H9 (cell line): Measurements from ENCODE around the gene SMTN. TPM values are rescaled to one million over a fixed set of nuclear protein-coding genes. Genes with fewer than 3 reads are reported as not detected.
"Not testable (repeated sequence)": the region's sequence is repeated elsewhere in the genome, so short reads cannot be mapped to it uniquely, and the experiment has no call there.

Experiments used
- DNase-seq: peaks from one replicate; pipeline ENCODE4 v3.0.0-alpha.2; 2017
- H2AFZ ChIP-seq: one replicate; pipeline ENCODE4 v1.6.1; 2013; ENCODE audit warnings: mild to moderate bottlenecking, low read length, control low read depth, moderate library complexity
- H2AK5ac ChIP-seq: 2 replicates; pipeline ENCODE4 v1.6.1; 2013; ENCODE audit warnings: low read length, control low read depth, mixed read lengths; ENCODE audit not compliant: insufficient read length
- H2BK120ac ChIP-seq: one replicate; pipeline ENCODE4 v1.6.1; 2013; ENCODE audit warnings: low read depth, mild to moderate bottlenecking, low read length, control low read depth, inconsistent platforms; ENCODE audit not compliant: poor library complexity, severe bottlenecking
- H2BK12ac ChIP-seq: 2 replicates; pipeline ENCODE4 v1.6.1; 2013; ENCODE audit warnings: low read length, control low read depth, mixed read lengths, low read depth; ENCODE audit not compliant: insufficient read length
- H2BK15ac ChIP-seq: 2 replicates; pipeline ENCODE4 v1.6.1; 2013; ENCODE audit warnings: low read depth, low read length, control low read depth
- H2BK20ac ChIP-seq: one replicate; pipeline ENCODE4 v1.6.1; 2013; ENCODE audit warnings: low read depth, mild to moderate bottlenecking, low read length, control low read depth, inconsistent platforms; ENCODE audit not compliant: poor library complexity, severe bottlenecking
- H2BK5ac ChIP-seq: 2 replicates; pipeline ENCODE4 v1.6.1; 2013; ENCODE audit warnings: low read length, control low read depth, mixed read lengths; ENCODE audit not compliant: insufficient read length
- H3K14ac ChIP-seq: 2 replicates; pipeline ENCODE4 v1.6.1; 2013; ENCODE audit warnings: low read length, control low read depth; ENCODE audit not compliant: insufficient read depth
- H3K18ac ChIP-seq: 2 replicates; pipeline ENCODE4 v1.6.1; 2013; ENCODE audit warnings: low read depth, mild to moderate bottlenecking, mixed read lengths, low read length, control low read depth; ENCODE audit not compliant: insufficient read length
- H3K23ac ChIP-seq: 2 replicates; pipeline ENCODE4 v1.6.1; 2013; ENCODE audit warnings: low read length, control low read depth, mixed read lengths, low read depth; ENCODE audit not compliant: insufficient read length
- H3K23me2 ChIP-seq: 2 replicates; pipeline ENCODE4 v1.6.1; 2013; ENCODE audit warnings: low read depth, mild to moderate bottlenecking, mixed read lengths, low read length, control low read depth; ENCODE audit not compliant: insufficient read length, poor library complexity, severe bottlenecking
- H3K27ac ChIP-seq: 2 replicates; pipeline ENCODE4 v1.5.1; 2013; ENCODE audit warnings: low read length, control low read depth, mixed read lengths, low read depth; ENCODE audit not compliant: insufficient read length
- H3K27me3 ChIP-seq: 2 replicates; pipeline ENCODE4 v1.6.1; 2013; ENCODE audit warnings: low read length, control low read depth, inconsistent platforms; ENCODE audit not compliant: insufficient read depth
- H3K4ac ChIP-seq: 2 replicates; pipeline ENCODE4 v1.6.1; 2013; ENCODE audit warnings: low read depth, mild to moderate bottlenecking, control low read depth, inconsistent platforms, low read length, moderate library complexity
- H3K4me1 ChIP-seq: 2 replicates; pipeline ENCODE4 v1.6.1; 2013; ENCODE audit warnings: low read length, control low read depth, inconsistent platforms; ENCODE audit not compliant: insufficient read depth
- H3K4me2 ChIP-seq: 2 replicates; pipeline ENCODE4 v1.6.1; 2013; ENCODE audit warnings: low read length, control low read depth, mixed read lengths; ENCODE audit not compliant: insufficient read length, insufficient read depth
- H3K56ac ChIP-seq: 2 replicates; pipeline ENCODE4 v1.6.1; 2013; ENCODE audit warnings: low read depth, mild to moderate bottlenecking, mixed read lengths, low read length, control low read depth; ENCODE audit not compliant: insufficient read length
- H3K79me1 ChIP-seq: 2 replicates; pipeline ENCODE4 v1.6.1; 2013; ENCODE audit warnings: low read depth, mild to moderate bottlenecking, moderate library complexity, low read length, control low read depth, inconsistent platforms; ENCODE audit not compliant: insufficient read depth, poor library complexity, severe bottlenecking
- H3K79me2 ChIP-seq: 2 replicates; pipeline ENCODE4 v1.6.1; 2013; ENCODE audit warnings: low read length, control low read depth, inconsistent platforms; ENCODE audit not compliant: insufficient read depth
- H3K9ac ChIP-seq: 2 replicates; pipeline ENCODE4 v1.6.1; 2013; ENCODE audit warnings: low read length, control low read depth, mixed read lengths; ENCODE audit not compliant: insufficient read length; ENCODE audit errors: extremely low read depth
- H3K9me3 ChIP-seq: one replicate; pipeline ENCODE4 v1.6.1; 2013; ENCODE audit warnings: low read depth, low read length, inconsistent platforms; ENCODE audit not compliant: control insufficient read depth
- H3T11ph ChIP-seq: one replicate; pipeline ENCODE4 v1.6.1; 2013; ENCODE audit warnings: mild to moderate bottlenecking, low read length, control low read depth, inconsistent platforms
- H4K20me1 ChIP-seq: one replicate; pipeline ENCODE4 v1.6.1; 2013; ENCODE audit not compliant: control insufficient read depth, insufficient read length, insufficient read depth
- H4K5ac ChIP-seq: 2 replicates; pipeline ENCODE4 v1.6.1; 2013; ENCODE audit warnings: low read depth, mild to moderate bottlenecking, mixed read lengths, low read length, control low read depth; ENCODE audit not compliant: insufficient read length
- H4K8ac ChIP-seq: replicated peaks from 2 replicates; pipeline ENCODE4 v1.6.1; 2013; ENCODE audit warnings: low read length, control low read depth, mixed read lengths, low read depth; ENCODE audit not compliant: insufficient read length
- H4K91ac ChIP-seq: 2 replicates; pipeline ENCODE4 v1.6.1; 2013; ENCODE audit warnings: low read depth, mild to moderate bottlenecking, moderate library complexity, mixed read lengths, low read length, control low read depth; ENCODE audit not compliant: insufficient read length
- H3K27ac Mint-ChIP-seq, 3 experiments: 2 replicates in 2 of 3; 3 replicates in 1 of 3; pipeline ENCODE4 v1.8.0; 2020 to 2021; ENCODE audit warnings: mixed read lengths in 3 of 3, mild to moderate bottlenecking in 1 of 3, moderate library complexity in 1 of 3
- H3K27me3 Mint-ChIP-seq: 2 replicates; pipeline ENCODE4 v1.8.0; 2021; ENCODE audit warnings: low read depth, mild to moderate bottlenecking, moderate library complexity, mixed read lengths
- H3K36me3 Mint-ChIP-seq, 3 experiments: 2 replicates in 2 of 3; 3 replicates in 1 of 3; pipeline ENCODE4 v1.8.0; 2020 to 2021; ENCODE audit warnings: low read depth in 3 of 3, mixed read lengths in 3 of 3; ENCODE audit not compliant: insufficient read depth in 1 of 3
- H3K4me1 Mint-ChIP-seq, 2 experiments: 2 replicates each; pipeline ENCODE4 v1.8.0; 2020; ENCODE audit warnings: mixed read lengths in 2 of 2
- H3K4me3 Mint-ChIP-seq, 2 experiments: 2 replicates in 1 of 2; 3 replicates in 1 of 2; pipeline ENCODE4 v1.8.0; 2020 to 2021; ENCODE audit warnings: mild to moderate bottlenecking in 2 of 2, mixed read lengths in 2 of 2, moderate library complexity in 1 of 2
- H3K9me3 Mint-ChIP-seq, 2 experiments: 2 replicates in 1 of 2; 3 replicates in 1 of 2; pipeline ENCODE4 v1.8.0; 2020; ENCODE audit warnings: mild to moderate bottlenecking in 2 of 2, mixed read lengths in 2 of 2, moderate library complexity in 1 of 2
- CTCF ChIP-seq: fragments of 200-600 bp; sonication (generic); conservative IDR thresholded peaks from 3 replicates; pipeline ENCODE4 v1.8.0; 2021; ENCODE audit warnings: antibody characterized with exemption, mild to moderate bottlenecking
- WGBS: extraction: QIAGEN DNeasy Blood & Tissue Kit; methylation state at CpG from one replicate; pipeline ENCODE4 v1.1.7; 2013; ENCODE audit warnings: missing lambda C conversion rate, low lambda C conversion rate, mixed read lengths; ENCODE audit not compliant: insufficient read length; ENCODE audit errors: extremely low coverage; 5-methylcytosine and 5-hydroxymethylcytosine counted together
- total RNA-seq: library from RNA; stranded (reverse); gene quantifications from 2 replicates; pipeline ENCODE4 v1.2.1, GENCODE V29; 2021

SMTN gene
- total RNA-seq, 1 experiment from 2014 or later = 23.4 TPM

- no CpG with 5 or more reads among the region's 11 CpGs for WGBS
- no peak overlapping the region for H3T11ph ChIP-seq
- no peaks in the 10 kb centered on the region for H3K79me2 ChIP-seq
These were observed 12.1 kb upstream of the SMTN start for GRCh38 chr22:31068970-31069369.

GRCh38 chr22:31069691-31070314 is 11.3 kb upstream of the SMTN start:
- not testable (repeated sequence) for DNase-seq, H4K8ac ChIP-seq, H3K4me2 ChIP-seq, H2BK15ac ChIP-seq, H3K27ac ChIP-seq, H4K91ac ChIP-seq, H3K4me1 ChIP-seq, H3K9me3 Mint-ChIP-seq, H2AK5ac ChIP-seq, H3K9ac ChIP-seq, H4K20me1 ChIP-seq, H3K23me2 ChIP-seq, H3K4me1 Mint-ChIP-seq, H3K79me2 ChIP-seq, H2BK12ac ChIP-seq, H3K23ac ChIP-seq, H3K4me3 Mint-ChIP-seq, H4K5ac ChIP-seq, H3K9me3 ChIP-seq, H2BK5ac ChIP-seq, H3K79me1 ChIP-seq, H3K27ac Mint-ChIP-seq, H3K27me3 ChIP-seq, H3T11ph ChIP-seq, H3K36me3 Mint-ChIP-seq, H3K56ac ChIP-seq, H2BK20ac ChIP-seq, H3K4ac ChIP-seq, H2AFZ ChIP-seq, H3K18ac ChIP-seq, H2BK120ac ChIP-seq, H3K14ac ChIP-seq
- peaks cover 11% of the 10 kb centered on the region for H3K27me3 Mint-ChIP-seq
- WGBS = no CpG with 5 or more reads among the region's 6 CpGs

More at GRCh38 chr22:31068970-31069369, 12.1 kb upstream of the SMTN start:
- TF ChIP-seq CTCF = no peak
- H2BK120ac ChIP-seq = no peak overlapping the region
- no peak overlapping the region for H3K27ac ChIP-seq
- H3K18ac ChIP-seq = no peak overlapping the region
- no peak overlapping the region for H3K9ac ChIP-seq
- H3K27me3 ChIP-seq = no peaks in the 10 kb centered on the region
- H4K8ac ChIP-seq = no peak overlapping the region
- no peak overlapping the region for H2BK12ac ChIP-seq
- Mint-ChIP-seq H3K36me3 (no peaks in the 10 kb centered on the region), H3K27ac (no peak overlapping the region), H3K9me3 (no peaks in the 10 kb centered on the region), H3K27me3 (peaks cover 11% of the 10 kb centered on the region), H3K4me3 (no peak overlapping the region), H3K4me1 (peaks cover 2 to 5% of the 10 kb centered on the region in 2 experiments; a peak in 3 of 4 replicates)
- H2BK5ac ChIP-seq = no peak overlapping the region
- no peaks in the 10 kb centered on the region for H3K9me3 ChIP-seq
- H2BK15ac ChIP-seq = no peak overlapping the region
- no peak overlapping the region for H2AK5ac ChIP-seq
- H3K4ac ChIP-seq = no peak overlapping the region
- H4K20me1 ChIP-seq = no peaks in the 10 kb centered on the region
- no peak overlapping the region for H3K4me2 ChIP-seq
- H3K14ac ChIP-seq = no peak overlapping the region
- no peak for DNase-seq
- H3K56ac ChIP-seq = no peak overlapping the region
- no peaks in the 10 kb centered on the region for H3K23me2 ChIP-seq
- H4K91ac ChIP-seq = no peak overlapping the region
- no peak overlapping the region for H2AFZ ChIP-seq
- H2BK20ac ChIP-seq = no peak overlapping the region
- no peak overlapping the region for H4K5ac ChIP-seq
- H3K79me1 ChIP-seq = no peaks in the 10 kb centered on the region
- H3K4me1 ChIP-seq = no peaks in the 10 kb centered on the region
- H3K23ac ChIP-seq = no peak overlapping the region
